SIG-M5 treated with dmso at 0.1 percent for 504 hours (cell line): ENCODE data around the gene SHROOM3.
"Not testable (repeated sequence)": the region's sequence is repeated elsewhere in the genome, so short reads cannot be mapped to it uniquely, and the experiment has no call there.

Experiments
- DNase-seq: peaks from one replicate; lab custom pipeline; 2025; ENCODE audit not compliant: unreplicated experiment; lab: John Stamatoyannopoulos, UW

Gene SHROOM3

GRCh38 chr4:76434901-76435527 lies at the start of gene SHROOM3:
Gene SHROOM3, plus strand, starts transcription at chr4:76435229. Its CDS starts 824 bp downstream, at chr4:76436053.
- no peak for DNase-seq

DNA sequence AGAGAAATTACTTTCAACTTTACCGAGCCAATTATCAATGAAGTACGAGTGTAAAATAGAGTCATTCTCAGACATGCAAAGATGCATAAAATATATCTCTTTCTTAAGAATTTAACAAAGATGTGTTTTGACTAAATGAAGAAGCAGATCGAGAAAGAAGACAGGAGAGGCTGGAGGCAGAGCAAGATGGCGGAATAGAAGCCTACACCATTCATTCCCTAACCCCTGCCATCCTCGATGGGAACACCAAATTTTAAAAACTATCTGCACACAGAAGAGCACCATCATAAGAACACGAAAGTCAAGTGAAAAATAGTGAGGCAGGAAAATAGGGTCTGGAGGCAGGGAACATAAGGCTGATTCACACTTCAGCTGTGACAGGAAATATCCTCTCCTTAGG lies 49.1 kb upstream of the SHROOM3 start:
- no peak for DNase-seq

- DNase-seq, result peak; percentile 57
Observed at GRCh38 chr4:76386566-76387305, 48.3 kb upstream of the SHROOM3 start.

GRCh38 chr4:76388160-76388908 lies 46.7 kb upstream of the SHROOM3 start:
- no peak for DNase-seq

DNA sequence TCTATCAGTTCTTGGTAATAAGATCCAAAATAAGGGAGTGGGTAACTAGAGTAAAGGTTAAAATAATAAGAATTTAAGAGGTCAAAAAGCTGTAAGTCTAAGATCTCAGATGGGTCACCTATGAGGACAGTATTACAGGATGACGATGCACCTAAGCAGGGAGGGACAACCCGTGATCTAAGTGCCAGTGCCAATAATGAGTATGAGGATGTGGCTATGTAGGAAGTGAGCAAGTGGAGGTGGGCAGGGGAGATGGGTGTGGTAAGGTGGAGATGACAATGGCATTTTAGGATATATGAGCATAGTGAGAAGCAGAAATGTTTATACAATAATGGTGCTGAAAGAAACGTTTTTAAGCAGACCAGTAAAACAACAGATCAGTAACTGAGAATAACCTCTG lies 33.4 kb upstream of the SHROOM3 start:
- no peak for DNase-seq

DNA sequence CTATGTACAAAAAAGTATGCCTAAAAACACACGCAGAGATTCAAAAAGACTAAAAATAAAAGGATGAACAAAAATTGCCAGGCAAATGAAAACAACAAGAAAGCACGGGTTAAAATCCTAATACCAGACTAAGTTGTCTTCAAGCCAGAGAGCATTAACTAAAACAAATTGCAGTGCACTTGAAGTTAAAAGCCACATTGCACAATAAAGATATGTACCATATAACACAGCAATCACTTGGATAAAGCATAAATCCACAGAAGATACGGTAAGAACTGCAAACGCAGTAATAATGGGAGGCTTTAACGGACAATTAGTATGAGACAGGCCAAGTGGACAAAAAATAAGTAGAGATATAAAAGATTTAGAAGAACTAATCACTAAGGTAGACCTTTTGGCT lies 28.9 kb upstream of the SHROOM3 start:
- DNase-seq, result no peak

GRCh38 chr4:76407440-76408119 lies 27.4 kb upstream of the SHROOM3 start:
- no peak for DNase-seq

DNA sequence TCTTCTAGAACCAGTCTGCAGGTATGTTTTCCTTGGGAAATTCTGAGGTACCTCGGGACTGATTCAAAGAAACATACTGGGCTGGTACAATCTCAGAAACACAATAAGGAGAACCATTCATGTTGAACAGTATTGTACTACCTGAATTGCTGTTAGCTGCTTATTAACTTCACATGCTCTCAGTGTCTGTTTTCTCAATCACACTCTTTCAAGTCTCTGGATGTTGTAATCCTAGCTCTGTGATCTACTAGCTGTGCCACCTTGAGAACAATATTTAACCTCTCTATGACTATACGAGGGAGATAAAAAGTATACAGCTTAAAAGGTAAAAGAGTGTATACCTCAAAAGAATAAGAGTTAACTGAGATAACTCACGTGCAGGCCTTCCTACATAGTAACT lies 24.4 kb upstream of the SHROOM3 start:
- no peak for DNase-seq

DNA sequence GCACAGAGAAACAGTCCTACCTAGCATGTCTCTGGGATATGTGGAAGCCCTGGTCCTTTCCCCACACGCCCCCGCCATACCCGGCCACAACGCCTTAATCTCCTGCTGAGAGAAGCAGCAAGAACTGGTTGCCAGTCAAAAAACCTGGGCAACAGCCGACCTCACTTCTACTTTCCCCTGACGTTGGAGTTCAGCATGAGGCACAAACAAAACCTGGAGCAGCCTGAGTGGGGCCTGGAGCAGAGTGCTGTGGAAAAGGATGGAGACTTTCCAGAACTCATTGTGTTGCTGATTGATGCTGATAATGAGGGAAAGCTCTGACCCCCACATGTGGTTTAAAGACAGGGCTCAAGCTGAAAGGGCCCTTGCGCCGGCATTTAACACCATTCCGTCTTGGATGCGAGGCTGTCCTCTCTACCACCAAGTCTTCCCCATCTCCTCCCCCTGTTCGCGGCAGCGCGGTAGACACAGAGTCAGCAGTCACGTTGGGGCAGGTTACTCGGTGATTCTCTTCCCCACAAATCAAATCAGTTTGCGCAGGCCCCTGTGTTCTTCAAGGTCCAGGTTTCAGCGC lies 14.8 kb upstream of the SHROOM3 start:
- no peak for DNase-seq

- no peak for DNase-seq
Observed at GRCh38 chr4:76420762-76421581, 14.1 kb upstream of the SHROOM3 start, which contains the start of gene CCDC158. Gene CCDC158, minus strand, starts transcription at chr4:76421141. Its CDS starts 17,934 bp downstream, at chr4:76403207.

DNA sequence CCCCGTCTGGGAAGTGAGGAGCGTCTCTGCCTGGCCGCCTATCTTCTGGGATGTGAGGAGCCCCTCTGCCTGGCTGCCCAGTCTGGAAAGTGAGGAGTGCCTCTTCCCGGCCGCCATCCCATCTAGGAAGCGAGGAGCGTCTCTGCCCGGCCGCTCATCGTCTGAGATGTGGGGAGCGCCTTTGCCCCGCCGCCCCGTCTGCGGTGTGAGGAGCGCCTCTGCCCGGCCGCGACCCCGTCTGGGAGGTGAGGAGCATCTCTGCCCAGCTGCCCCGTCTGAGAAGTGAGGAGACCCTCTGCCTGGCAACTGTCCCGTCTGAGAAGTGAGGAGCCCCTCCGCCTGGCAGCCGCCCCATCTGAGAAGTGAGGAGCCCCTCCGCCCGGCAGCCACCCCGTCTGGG lies 11.9 kb upstream of the SHROOM3 start:
- DNase-seq, result not testable (repeated sequence)

DNA sequence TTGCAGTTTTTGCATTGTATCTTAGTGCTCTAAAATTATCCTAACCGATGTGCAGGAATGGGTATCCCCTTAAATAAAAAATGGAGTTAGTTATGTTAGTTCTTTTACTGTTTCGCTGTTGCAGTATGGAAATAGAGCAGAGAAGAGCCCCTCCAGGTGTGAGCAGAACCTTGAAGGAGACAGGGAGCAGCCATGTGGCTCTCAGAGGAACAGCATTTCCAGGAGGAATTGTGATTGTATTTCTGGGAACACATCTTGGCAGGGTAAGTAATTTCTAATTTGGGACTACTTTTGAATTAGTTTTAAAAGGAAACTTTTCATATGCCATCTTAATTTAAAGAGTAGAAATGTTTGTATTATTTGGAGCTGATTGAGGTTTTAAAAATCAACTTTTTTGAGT lies 8.8 kb upstream of the SHROOM3 start:
- DNase-seq, result no peak

DNA sequence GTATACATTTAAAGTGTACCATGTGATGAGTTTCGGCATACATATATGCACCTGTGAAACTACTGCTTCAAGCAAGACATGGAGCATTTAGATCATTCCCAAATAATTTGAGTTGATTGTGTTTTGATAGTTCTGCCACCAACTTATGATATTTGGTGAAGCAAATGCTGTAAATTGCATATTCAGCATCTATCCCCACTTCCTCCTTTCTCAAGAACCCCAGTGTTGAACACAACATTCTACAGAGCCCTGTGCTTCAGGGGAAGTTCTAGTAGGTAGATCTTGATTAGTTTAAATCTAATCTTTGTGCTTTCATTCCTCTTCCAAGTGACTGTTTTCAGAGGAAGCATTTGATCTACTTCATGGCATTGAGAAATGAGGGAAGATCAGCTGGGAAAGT lies 5.4 kb upstream of the SHROOM3 start:
- DNase-seq, result peak; percentile 15

DNA sequence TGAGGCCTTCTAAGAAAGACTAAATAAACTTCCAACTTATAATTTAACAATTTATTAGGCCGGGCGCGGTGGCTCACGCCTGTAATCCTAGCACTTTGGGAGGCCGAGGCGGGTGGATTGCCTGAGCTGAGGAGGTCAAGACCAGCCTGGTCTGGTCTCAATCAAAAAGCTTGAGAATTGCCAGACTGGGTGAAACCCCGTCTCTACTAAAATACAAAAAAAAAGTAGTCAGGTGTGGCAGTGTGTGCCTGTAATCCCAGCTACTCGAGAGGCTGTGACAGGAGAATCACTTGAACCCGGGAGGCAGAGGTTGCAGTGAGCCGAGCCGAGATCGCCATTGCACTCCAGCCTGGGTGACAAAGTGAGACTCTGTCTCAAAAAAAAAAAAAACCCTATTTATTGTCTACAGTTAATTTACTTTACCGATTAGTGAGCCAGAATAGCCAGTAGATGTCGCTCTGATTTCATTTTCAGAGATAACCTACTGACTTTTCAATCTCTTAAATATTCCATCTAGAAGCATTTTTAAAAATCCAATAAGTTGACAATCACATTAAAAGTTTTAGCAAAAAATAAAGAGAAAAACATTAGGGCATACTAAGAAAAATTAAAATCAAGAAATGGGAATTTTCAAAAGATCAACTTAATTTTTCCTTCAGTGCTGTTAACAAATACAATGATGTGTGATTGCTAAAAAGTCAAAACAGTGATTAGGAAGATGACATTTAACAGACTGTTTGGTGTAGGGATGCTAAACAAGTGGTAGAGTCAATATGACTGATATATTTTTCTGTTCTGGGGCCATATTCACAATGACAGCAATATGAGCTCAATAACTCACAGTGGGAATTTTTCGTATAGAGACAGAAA lies 4.3 kb upstream of the SHROOM3 start:
- peak; percentile 37 for DNase-seq

DNA sequence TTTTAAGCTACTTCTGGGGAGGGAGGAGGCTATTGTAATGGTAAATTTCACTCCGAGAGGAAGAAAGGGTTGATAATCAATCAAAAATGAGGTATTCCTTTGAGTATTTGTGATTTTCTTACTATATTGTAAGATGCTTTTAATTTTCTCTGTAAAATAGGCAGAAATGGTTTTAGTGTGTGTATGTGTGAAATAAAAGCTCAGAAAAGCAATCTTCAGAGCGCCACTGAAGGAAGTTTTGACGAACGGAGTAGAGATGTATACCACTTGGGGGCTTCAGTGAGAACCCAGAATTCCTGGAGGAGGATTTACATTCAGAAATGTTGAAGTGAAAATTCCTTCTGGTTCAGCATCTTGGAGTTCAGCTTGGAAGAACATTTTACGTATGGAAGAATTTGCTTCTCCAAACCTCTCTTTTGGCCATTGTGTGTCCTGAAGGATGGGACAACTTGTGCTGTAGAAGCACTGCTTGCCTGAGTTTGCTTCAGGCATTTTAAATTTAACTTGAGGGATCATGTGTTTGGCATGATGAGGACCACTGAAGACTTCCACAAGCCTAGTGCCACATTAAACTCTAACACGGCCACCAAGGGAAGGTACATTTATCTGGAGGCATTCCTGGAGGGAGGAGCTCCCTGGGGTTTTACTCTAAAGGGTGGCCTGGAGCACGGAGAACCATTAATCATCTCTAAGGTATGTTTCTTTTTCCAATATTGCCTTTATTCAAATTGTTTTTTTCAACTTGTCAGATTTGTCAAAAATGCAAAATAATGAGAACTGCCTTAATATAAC lies 695 bp downstream of the SHROOM3 start:
- no peak for DNase-seq

DNA sequence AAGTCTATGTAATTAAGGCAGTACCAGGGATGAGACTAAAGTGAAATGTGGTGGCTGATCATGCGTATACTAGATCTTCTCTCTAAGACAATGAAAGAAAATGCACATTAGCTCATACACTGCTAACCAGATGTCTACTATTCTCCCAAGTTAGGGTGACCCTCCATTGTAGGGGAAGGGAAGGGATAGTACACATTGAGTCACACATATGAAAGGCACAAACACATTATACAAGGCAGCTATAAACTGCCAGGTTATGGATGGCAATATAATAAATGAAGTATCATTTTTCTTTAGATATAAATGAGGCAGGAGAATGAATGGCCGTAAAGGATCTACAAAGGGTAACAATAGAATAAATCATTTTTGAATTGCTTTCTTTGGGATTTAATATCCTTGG lies 4.5 kb downstream of the SHROOM3 start:
- no peak for DNase-seq

GRCh38 chr4:76441881-76442280 lies 6.9 kb downstream of the SHROOM3 start:
- no peak for DNase-seq

DNA sequence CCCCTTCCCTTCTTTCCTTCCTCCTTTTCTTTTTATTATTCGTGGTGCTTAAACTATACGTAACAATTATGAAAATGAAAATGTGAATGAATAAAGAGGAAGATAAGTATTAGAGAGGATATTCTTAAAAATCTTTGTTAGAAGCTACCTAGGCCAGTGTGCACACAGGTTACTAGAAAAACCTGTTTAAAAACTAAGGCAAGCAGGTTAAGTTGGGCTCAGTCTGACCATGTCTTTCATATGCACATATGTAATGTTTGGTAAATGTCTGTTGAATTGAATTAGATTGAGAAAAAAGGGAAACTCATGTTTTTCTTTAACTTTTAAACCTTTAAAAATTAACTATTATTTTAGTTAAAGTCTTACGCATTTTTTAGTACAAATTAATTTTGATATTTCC lies 7.8 kb downstream of the SHROOM3 start:
- DNase-seq, result no peak
